Liver (tissue), 9 donors: ENCODE results near the gene GPR157. TPM values are rescaled to one million over a fixed set of nuclear protein-coding genes. Genes with fewer than 3 reads are reported as not detected.

Experiments used
- DNase-seq: peaks from one replicate; pipeline ENCODE4 v3.0.0-alpha.2; 2017; ENCODE audit warnings: low spot score
- H3K27ac ChIP-seq, 2 donors: one replicate each; pipeline ENCODE4 v1.7.0; 2013; ENCODE audit warnings: inconsistent platforms in 2 of 2, low read length in 2 of 2, control low read depth in 1 of 2, low read depth in 1 of 2, mild to moderate bottlenecking in 1 of 2
- H3K27me3 ChIP-seq, 4 donors: one replicate each; pipeline versions ENCODE4 v1.6.1 to v1.7.0; 2013; ENCODE audit warnings: low read length in 3 of 4, inconsistent platforms in 1 of 4, mild to moderate bottlenecking in 1 of 4, moderate library complexity in 1 of 4; ENCODE audit not compliant: control insufficient read depth in 4 of 4, insufficient read depth in 4 of 4
- H3K36me3 ChIP-seq, 4 donors: one replicate each; pipeline versions ENCODE4 v1.6.1 to v1.7.0; 2013; ENCODE audit warnings: low read length in 3 of 4, mild to moderate bottlenecking in 3 of 4, low read depth in 1 of 4, moderate library complexity in 1 of 4; ENCODE audit not compliant: control insufficient read depth in 4 of 4, insufficient read depth in 3 of 4
- H3K4me1 ChIP-seq, 4 donors: one replicate each; pipeline versions ENCODE4 v1.6.1 to v1.7.0; 2013; ENCODE audit warnings: low read length in 3 of 4, mild to moderate bottlenecking in 3 of 4, moderate library complexity in 1 of 4; ENCODE audit not compliant: control insufficient read depth in 4 of 4, insufficient read depth in 4 of 4
- H3K4me3 ChIP-seq, 3 donors: one replicate each; pipeline versions ENCODE4 v1.6.1 to v1.7.0; 2013; ENCODE audit warnings: low read length in 3 of 3, control low read depth in 1 of 3, low read depth in 1 of 3, mild to moderate bottlenecking in 1 of 3
- H3K9ac ChIP-seq, 2 donors: one replicate each; pipeline ENCODE4 v1.7.0; 2013; ENCODE audit warnings: low read length in 2 of 2, mild to moderate bottlenecking in 2 of 2, moderate library complexity in 2 of 2, control low read depth in 1 of 2, low read depth in 1 of 2
- H3K9me3 ChIP-seq, 4 donors: one replicate each; pipeline versions ENCODE4 v1.6.1 to v1.7.0; 2013; ENCODE audit warnings: low read length in 3 of 4; ENCODE audit not compliant: control insufficient read depth in 4 of 4
- FOXA2 ChIP-seq: IDR thresholded peaks from 2 replicates; pipeline ENCODE4 v1.6.1; 2016; ENCODE audit warnings: antibody characterized with exemption
- JUND ChIP-seq, 2 donors: IDR thresholded peaks; 2 replicates each; pipeline ENCODE4 v1.6.1; 2016; ENCODE audit warnings: antibody characterized with exemption in 2 of 2
- NR2F2 ChIP-seq: IDR thresholded peaks from 2 replicates; pipeline ENCODE4 v1.6.1; 2016; ENCODE audit warnings: antibody characterized with exemption
- RAD21 ChIP-seq, 2 donors: IDR thresholded peaks; 2 replicates each; pipeline ENCODE4 v1.6.1; 2016; ENCODE audit warnings: antibody characterized with exemption in 2 of 2, mild to moderate bottlenecking in 2 of 2
- RXRA ChIP-seq, 2 donors: IDR thresholded peaks; 2 replicates each; pipeline ENCODE4 v1.6.1; 2017 to 2018; ENCODE audit warnings: antibody characterized with exemption in 2 of 2, mild to moderate bottlenecking in 1 of 2
- SP1 ChIP-seq: IDR thresholded peaks from 2 replicates; pipeline ENCODE4 v1.6.1; 2018; ENCODE audit warnings: antibody characterized with exemption, mild to moderate bottlenecking
- TAF1 ChIP-seq: conservative IDR thresholded peaks from 2 replicates; pipeline ENCODE4 v1.6.1; 2016; ENCODE audit warnings: antibody characterized with exemption, mild to moderate bottlenecking
- YY1 ChIP-seq: IDR thresholded peaks from 2 replicates; pipeline ENCODE4 v1.6.1; 2016; ENCODE audit warnings: antibody characterized with exemption, mild to moderate bottlenecking
- WGBS: extraction: QIAGEN DNeasy Blood & Tissue Kit; methylation state at CpG from one replicate; pipeline ENCODE4 v1.1.7; 2013; 5-methylcytosine and 5-hydroxymethylcytosine counted together
- polyA plus RNA-seq, 2 donors: library from polyadenylated mRNA; stranded (reverse) in 1 of 2; unstranded in 1 of 2; fragments of 200-250 nt in 1 of 2; fragments of >200 nt in 1 of 2; fragmentation: Nextera tagmentation in 1 of 2; extraction: Ambion mirVana in 1 of 2; gene quantifications; one replicate each; pipeline versions ENCODE4 v1.2.1 to v1.2.3, GENCODE V29; 2013 to 2015
- total RNA-seq, 2 donors: library from RNA; depleted of rRNA; stranded (reverse); fragments of >200 nt; gene quantifications; one replicate each; pipeline ENCODE4 v1.2.3, GENCODE V29; 2014
- TF ChIP-seq, protein P1 (sequence below): IDR thresholded peaks from 2 replicates; pipeline ENCODE4 v1.6.1; 2016; ENCODE audit warnings: antibody characterized with exemption
- TF ChIP-seq, protein P2 (sequence below): fragments of 150-350 bp; IDR thresholded peaks from 2 replicates; pipeline ENCODE4 v1.5.1; 2017; ENCODE audit warnings: improper control_type of control experiment, low read depth, low read length; ENCODE audit not compliant: missing input control
- TF ChIP-seq, protein P3 (sequence below): IDR thresholded peaks from 2 replicates; pipeline ENCODE4 v1.6.1; 2016; ENCODE audit warnings: antibody characterized with exemption
- TF ChIP-seq, protein P4 (sequence below): IDR thresholded peaks from 2 replicates; pipeline ENCODE4 v1.6.1; 2016; ENCODE audit warnings: antibody characterized with exemption
- TF ChIP-seq, protein P5 (sequence below): IDR thresholded peaks from 2 replicates; pipeline ENCODE4 v1.6.1; 2016; ENCODE audit warnings: antibody characterized with exemption, mild to moderate bottlenecking
- donor health status: healthy.
- donor health status: healthy.
- donor health status: healthy.
- donor health status: healthy.
- donor health status: healthy.

Gene GPR157
- total and polyA plus RNA-seq, 4 donors = 1.3 to 7.0 (median 2.2) TPM

DNA sequence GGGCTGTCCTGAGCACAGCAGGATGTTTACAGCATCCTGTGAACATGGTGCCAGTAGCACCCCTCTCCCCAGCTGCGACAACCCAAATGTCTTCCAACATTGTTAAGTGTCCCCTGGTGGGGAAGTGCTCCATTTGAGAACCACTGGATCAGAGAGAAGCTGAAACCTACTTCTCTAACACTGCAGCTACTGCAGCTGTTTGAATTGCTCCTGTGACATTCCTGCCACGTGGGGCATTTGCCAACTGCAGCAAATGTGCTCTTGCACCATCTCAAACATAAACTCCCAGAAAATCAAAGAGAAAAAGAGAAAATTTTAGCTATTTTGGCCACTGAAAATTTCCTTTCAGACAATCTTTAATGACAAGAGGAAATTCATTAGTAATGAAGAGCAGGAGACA is 70.4 kb downstream of the GPR157 start:
- DNase-seq = no peak
- H3K9ac ChIP-seq = no peak overlapping the region
- no peaks in the 10 kb centered on the region for H3K4me1 ChIP-seq
- no peaks in the 10 kb centered on the region for H3K9me3 ChIP-seq
- no peaks in the 10 kb centered on the region for H3K27me3 ChIP-seq
- no peak overlapping the region for H3K4me3 ChIP-seq
- H3K27ac ChIP-seq = no peak overlapping the region
- no peaks in the 10 kb centered on the region for H3K36me3 ChIP-seq
- WGBS = 72% methylated on average over 2 of the region's 2 CpGs
- TF ChIP-seq YY1 (no peak), SP1 (no peak), TAF1 (no peak), FOXA2 (no peak), RAD21 (IDR thresholded peaks at IDR 0.05) (no peak)
- TF ChIP-seq, protein P1, sequence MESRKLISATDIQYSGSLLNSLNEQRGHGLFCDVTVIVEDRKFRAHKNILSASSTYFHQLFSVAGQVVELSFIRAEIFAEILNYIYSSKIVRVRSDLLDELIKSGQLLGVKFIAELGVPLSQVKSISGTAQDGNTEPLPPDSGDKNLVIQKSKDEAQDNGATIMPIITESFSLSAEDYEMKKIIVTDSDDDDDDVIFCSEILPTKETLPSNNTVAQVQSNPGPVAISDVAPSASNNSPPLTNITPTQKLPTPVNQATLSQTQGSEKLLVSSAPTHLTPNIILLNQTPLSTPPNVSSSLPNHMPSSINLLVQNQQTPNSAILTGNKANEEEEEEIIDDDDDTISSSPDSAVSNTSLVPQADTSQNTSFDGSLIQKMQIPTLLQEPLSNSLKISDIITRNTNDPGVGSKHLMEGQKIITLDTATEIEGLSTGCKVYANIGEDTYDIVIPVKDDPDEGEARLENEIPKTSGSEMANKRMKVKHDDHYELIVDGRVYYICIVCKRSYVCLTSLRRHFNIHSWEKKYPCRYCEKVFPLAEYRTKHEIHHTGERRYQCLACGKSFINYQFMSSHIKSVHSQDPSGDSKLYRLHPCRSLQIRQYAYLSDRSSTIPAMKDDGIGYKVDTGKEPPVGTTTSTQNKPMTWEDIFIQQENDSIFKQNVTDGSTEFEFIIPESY = no peak
- TF ChIP-seq, protein P2, sequence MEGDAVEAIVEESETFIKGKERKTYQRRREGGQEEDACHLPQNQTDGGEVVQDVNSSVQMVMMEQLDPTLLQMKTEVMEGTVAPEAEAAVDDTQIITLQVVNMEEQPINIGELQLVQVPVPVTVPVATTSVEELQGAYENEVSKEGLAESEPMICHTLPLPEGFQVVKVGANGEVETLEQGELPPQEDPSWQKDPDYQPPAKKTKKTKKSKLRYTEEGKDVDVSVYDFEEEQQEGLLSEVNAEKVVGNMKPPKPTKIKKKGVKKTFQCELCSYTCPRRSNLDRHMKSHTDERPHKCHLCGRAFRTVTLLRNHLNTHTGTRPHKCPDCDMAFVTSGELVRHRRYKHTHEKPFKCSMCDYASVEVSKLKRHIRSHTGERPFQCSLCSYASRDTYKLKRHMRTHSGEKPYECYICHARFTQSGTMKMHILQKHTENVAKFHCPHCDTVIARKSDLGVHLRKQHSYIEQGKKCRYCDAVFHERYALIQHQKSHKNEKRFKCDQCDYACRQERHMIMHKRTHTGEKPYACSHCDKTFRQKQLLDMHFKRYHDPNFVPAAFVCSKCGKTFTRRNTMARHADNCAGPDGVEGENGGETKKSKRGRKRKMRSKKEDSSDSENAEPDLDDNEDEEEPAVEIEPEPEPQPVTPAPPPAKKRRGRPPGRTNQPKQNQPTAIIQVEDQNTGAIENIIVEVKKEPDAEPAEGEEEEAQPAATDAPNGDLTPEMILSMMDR = no peak

DNA sequence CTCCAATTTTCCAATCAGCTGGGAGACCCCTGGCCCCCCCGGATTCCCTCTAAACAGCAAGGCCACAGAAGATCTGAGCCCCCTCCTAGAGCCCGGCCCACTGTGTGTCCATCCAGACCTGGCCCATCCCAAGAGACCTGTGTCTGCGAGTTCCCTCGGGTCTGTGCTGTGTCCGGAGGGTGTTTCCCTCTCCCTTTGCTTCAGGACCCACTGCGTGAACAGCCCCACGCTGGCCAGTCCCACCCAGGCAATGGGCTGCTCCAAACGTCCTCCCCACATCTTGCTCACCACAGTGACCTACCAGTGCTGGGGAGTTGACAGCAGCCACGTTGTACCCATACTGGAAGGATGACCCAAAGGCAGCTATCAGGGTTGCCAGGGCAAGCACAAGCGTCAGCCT is 71.1 kb downstream of the GPR157 start:
- Histone ChIP-seq H3K4me1 (no peaks in the 10 kb centered on the region), H3K4me3 (no peak overlapping the region), H3K36me3 (no peaks in the 10 kb centered on the region), H3K9me3 (no peaks in the 10 kb centered on the region), H3K27ac (no peak overlapping the region), H3K9ac (no peak overlapping the region), H3K27me3 (no peaks in the 10 kb centered on the region)
- TF ChIP-seq, protein P1 = no peak
- TF ChIP-seq YY1 = no peak
- no peak for TF ChIP-seq SP1
- no peak for TF ChIP-seq RXRA (IDR thresholded peaks at IDR 0.05)
- TF ChIP-seq, protein P2 = no peak
- TF ChIP-seq, protein P3, sequence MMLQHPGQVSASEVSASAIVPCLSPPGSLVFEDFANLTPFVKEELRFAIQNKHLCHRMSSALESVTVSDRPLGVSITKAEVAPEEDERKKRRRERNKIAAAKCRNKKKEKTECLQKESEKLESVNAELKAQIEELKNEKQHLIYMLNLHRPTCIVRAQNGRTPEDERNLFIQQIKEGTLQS = no peak
- TF ChIP-seq TAF1 = no peak
- TF ChIP-seq FOXA2 = no peak
- TF ChIP-seq, protein P4, sequence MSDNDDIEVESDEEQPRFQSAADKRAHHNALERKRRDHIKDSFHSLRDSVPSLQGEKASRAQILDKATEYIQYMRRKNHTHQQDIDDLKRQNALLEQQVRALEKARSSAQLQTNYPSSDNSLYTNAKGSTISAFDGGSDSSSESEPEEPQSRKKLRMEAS = no peak
- no peak for TF ChIP-seq JUND (IDR thresholded peaks at IDR 0.05)
- no peak for TF ChIP-seq NR2F2
- TF ChIP-seq, protein P5, sequence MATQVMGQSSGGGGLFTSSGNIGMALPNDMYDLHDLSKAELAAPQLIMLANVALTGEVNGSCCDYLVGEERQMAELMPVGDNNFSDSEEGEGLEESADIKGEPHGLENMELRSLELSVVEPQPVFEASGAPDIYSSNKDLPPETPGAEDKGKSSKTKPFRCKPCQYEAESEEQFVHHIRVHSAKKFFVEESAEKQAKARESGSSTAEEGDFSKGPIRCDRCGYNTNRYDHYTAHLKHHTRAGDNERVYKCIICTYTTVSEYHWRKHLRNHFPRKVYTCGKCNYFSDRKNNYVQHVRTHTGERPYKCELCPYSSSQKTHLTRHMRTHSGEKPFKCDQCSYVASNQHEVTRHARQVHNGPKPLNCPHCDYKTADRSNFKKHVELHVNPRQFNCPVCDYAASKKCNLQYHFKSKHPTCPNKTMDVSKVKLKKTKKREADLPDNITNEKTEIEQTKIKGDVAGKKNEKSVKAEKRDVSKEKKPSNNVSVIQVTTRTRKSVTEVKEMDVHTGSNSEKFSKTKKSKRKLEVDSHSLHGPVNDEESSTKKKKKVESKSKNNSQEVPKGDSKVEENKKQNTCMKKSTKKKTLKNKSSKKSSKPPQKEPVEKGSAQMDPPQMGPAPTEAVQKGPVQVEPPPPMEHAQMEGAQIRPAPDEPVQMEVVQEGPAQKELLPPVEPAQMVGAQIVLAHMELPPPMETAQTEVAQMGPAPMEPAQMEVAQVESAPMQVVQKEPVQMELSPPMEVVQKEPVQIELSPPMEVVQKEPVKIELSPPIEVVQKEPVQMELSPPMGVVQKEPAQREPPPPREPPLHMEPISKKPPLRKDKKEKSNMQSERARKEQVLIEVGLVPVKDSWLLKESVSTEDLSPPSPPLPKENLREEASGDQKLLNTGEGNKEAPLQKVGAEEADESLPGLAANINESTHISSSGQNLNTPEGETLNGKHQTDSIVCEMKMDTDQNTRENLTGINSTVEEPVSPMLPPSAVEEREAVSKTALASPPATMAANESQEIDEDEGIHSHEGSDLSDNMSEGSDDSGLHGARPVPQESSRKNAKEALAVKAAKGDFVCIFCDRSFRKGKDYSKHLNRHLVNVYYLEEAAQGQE = no peak
- DNase-seq = no peak
- 87% methylated on average over 10 of the region's 10 CpGs for whole genome bisulfite sequencing
